Adrenal gland (tissue), 12 donors: Measurements from ENCODE around the gene BRD7. TPM values are rescaled to one million over a fixed set of nuclear protein-coding genes. Genes with fewer than 3 reads are reported as not detected.

Experiments used
- DNase-seq, 7 donors: peaks; one replicate each; pipeline ENCODE4 v3.0.0-alpha.2; 2019 to 2020
- H3K27ac ChIP-seq, 5 donors: fragments of 200-600 bp; sonication (generic) in 4 of 5; 1 replicate in 3 of 5; 2 replicates in 2 of 5; pipeline versions ENCODE4 v1.5.1 to v1.8.0; 2016 to 2020; ENCODE audit warnings: mild to moderate bottlenecking in 1 of 5
- H3K27me3 ChIP-seq: fragments of 200-600 bp; 2 replicates; pipeline ENCODE4 v1.8.0; 2021
- H3K36me3 ChIP-seq, 2 donors: fragments of 200-600 bp; replicated peaks in 1 of 2; 1 replicate in 1 of 2; 2 replicates in 1 of 2; pipeline versions ENCODE4 v1.5.1 to v1.8.0; 2018 to 2022
- H3K4me1 ChIP-seq, 2 donors: fragments of 200-600 bp; replicated peaks in 1 of 2; 1 replicate in 1 of 2; 2 replicates in 1 of 2; pipeline versions ENCODE4 v1.5.1 to v1.8.0; 2018 to 2021
- H3K4me3 ChIP-seq, 4 donors: fragments of 200-600 bp; sonication (generic) in 3 of 4; one replicate each; pipeline ENCODE4 v1.5.1; 2016 to 2018
- H3K9me3 ChIP-seq, 3 donors: fragments of 200-600 bp; sonication (generic) in 1 of 3; replicated peaks in 1 of 3; 1 replicate in 2 of 3; 2 replicates in 1 of 3; pipeline versions ENCODE4 v1.5.1 to v1.8.0; 2016 to 2021
- POLR2A ChIP-seq, 2 donors: fragments of 450-650 bp; IDR thresholded peaks; one replicate each; pipeline ENCODE4 v1.6.1; 2017; ENCODE audit warnings: antibody characterized with exemption in 2 of 2, mild to moderate bottlenecking in 2 of 2, moderate library complexity in 1 of 2
- WGBS, 4 donors: extraction: QIAGEN DNeasy Blood & Tissue Kit in 2 of 4; methylation state at CpG; one replicate each; pipeline versions ENCODE4 v1.1.5 to v1.1.7; 2013 to 2017; 5-methylcytosine and 5-hydroxymethylcytosine counted together
- intact Hi-C, 2 donors: fragments of 100-400 bp; cut with DNase I; formaldehyde crosslinking; loops; one replicate each; pipeline versions ENCODE4 v1.14.1 to v1.15.0; 2022 to 2023
- polyA plus RNA-seq, 3 donors: library from polyadenylated mRNA; stranded (reverse); fragments of 200-250 nt in 2 of 3; fragments of 350-450 nt in 1 of 3; fragmentation: Illumina TruSeq in 1 of 3; extraction: RNeasy Lipid Tissue Mini Kit (QIAGEN cat#74804) in 1 of 3; gene quantifications; one replicate each; pipeline ENCODE4 v1.2.3, GENCODE V29; 2013 to 2014
- total RNA-seq, 9 donors: library from RNA; depleted of rRNA in 4 of 9; stranded (reverse); fragments of >200 nt in 4 of 9; fragments of 120-200 nt in 1 of 9; fragmentation: NEBNext Ultra II Directional in 1 of 9; extraction: Animal tissue kit (Norgen Biotek cat#: 25700) in 1 of 9; gene quantifications; one replicate each; pipeline versions ENCODE4 v1.1.0 to v1.2.4, GENCODE V29; 2013 to 2023
- TF ChIP-seq, protein P1 (sequence below), 6 experiments: fragments of 450-650 bp in 4 of 6; fragments of 200-600 bp in 2 of 6; sonication (generic) in 1 of 6; IDR thresholded peaks; 1 replicate in 5 of 6; 2 replicates in 1 of 6; pipeline versions ENCODE4 v1.5.1 to v1.8.0; 2016 to 2021; ENCODE audit warnings: antibody characterized with exemption in 6 of 6, mild to moderate bottlenecking in 2 of 6, moderate library complexity in 1 of 6
- donor health status: healthy with polysubstance abuse.
- donor health status: Bipolar disorder and iron deficiency.
- donor health status: DM: yes; HTN: yes; CAD: no.
- donor health status: DM: no; HTN: no; CAD: no.
- donor health status: DM: no; HTN: no; CAD: no.
- donor health status: DM: yes; HTN: yes; CAD: no.

The BRD7 gene
- total and polyA plus RNA-seq, 12 donors = 37.2 to 117 (median 58.7) TPM

DNA sequence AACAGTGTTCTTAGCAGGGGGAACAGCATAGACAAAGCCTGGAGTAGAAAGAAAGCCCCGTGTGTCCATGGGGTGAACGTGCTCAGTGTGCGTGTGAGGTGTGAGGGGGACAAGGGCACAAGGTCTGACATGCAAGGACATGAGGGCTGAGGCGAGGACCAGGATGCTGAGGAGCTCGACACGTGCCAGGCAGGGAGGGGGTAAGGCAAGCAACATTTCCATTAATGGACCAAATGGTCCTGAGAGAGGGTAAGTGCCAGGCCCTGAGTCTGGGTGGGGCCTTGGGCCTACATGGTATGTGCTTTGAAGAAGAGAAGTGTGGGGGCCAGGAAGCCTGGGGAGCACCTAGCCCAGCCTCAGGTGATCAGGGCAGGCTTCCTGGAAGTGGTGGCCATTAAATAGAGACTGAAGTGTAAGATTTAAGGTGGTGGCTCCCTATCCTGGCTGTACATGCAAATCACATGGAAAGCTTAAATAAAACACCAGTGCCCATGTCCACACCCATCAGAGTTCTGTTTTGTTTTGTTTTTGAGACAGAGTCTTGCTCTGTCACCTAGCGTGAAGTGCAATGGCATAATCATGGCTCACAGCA is 73.2 kb downstream of the BRD7 start:
- no peak overlapping the region for H3K27ac ChIP-seq
- intact Hi-C loops = no loop called here
- 90 to 97% (median 95%) methylated on average over 7 of the region's 7 CpGs for WGBS, 4 donors
- no peaks in the 10 kb centered on the region for H3K36me3 ChIP-seq
- no peaks in the 10 kb centered on the region for H3K4me1 ChIP-seq
- no peak for DNase-seq
- no peaks in the 10 kb centered on the region for H3K9me3 ChIP-seq
- H3K27me3 ChIP-seq = no peaks in the 10 kb centered on the region
- no peak for TF ChIP-seq POLR2A (IDR thresholded peaks at IDR 0.05)
- TF ChIP-seq, protein P1, sequence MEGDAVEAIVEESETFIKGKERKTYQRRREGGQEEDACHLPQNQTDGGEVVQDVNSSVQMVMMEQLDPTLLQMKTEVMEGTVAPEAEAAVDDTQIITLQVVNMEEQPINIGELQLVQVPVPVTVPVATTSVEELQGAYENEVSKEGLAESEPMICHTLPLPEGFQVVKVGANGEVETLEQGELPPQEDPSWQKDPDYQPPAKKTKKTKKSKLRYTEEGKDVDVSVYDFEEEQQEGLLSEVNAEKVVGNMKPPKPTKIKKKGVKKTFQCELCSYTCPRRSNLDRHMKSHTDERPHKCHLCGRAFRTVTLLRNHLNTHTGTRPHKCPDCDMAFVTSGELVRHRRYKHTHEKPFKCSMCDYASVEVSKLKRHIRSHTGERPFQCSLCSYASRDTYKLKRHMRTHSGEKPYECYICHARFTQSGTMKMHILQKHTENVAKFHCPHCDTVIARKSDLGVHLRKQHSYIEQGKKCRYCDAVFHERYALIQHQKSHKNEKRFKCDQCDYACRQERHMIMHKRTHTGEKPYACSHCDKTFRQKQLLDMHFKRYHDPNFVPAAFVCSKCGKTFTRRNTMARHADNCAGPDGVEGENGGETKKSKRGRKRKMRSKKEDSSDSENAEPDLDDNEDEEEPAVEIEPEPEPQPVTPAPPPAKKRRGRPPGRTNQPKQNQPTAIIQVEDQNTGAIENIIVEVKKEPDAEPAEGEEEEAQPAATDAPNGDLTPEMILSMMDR (IDR thresholded peaks at IDR 0.05) = no peak
- no peak overlapping the region for H3K4me3 ChIP-seq

DNA sequence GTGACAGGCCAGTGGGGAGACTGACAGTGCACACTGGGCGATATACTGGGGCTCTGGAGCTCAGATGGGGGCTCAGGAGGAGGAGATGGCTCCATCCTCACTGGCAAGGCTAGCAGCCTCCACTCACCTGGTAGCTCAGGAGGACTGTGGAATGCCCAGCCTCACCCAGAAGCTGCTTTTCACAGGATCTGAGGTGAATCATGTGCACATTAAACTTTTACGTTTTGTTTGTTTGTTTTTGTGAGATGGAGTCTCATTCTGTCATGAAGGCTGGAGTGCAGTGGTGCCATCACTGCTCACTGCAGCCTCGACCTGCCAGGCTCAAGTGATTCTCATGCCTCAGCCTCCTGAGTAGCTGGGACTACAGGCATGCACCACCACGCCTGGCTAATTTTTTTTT is 73.8 kb downstream of the BRD7 start:
- no peaks in the 10 kb centered on the region for H3K4me1 ChIP-seq
- H3K4me3 ChIP-seq = no peak overlapping the region
- TF ChIP-seq POLR2A (IDR thresholded peaks at IDR 0.05) = no peak
- H3K9me3 ChIP-seq = no peaks in the 10 kb centered on the region
- 73 to 88% (median 79%) methylated on average over 3 to 4 of the region's 4 CpGs for WGBS, 4 donors
- intact Hi-C loops = no loop called here
- no peaks in the 10 kb centered on the region for H3K36me3 ChIP-seq
- no peak overlapping the region for H3K27ac ChIP-seq
- DNase-seq = no peak
- no peaks in the 10 kb centered on the region for H3K27me3 ChIP-seq

DNA sequence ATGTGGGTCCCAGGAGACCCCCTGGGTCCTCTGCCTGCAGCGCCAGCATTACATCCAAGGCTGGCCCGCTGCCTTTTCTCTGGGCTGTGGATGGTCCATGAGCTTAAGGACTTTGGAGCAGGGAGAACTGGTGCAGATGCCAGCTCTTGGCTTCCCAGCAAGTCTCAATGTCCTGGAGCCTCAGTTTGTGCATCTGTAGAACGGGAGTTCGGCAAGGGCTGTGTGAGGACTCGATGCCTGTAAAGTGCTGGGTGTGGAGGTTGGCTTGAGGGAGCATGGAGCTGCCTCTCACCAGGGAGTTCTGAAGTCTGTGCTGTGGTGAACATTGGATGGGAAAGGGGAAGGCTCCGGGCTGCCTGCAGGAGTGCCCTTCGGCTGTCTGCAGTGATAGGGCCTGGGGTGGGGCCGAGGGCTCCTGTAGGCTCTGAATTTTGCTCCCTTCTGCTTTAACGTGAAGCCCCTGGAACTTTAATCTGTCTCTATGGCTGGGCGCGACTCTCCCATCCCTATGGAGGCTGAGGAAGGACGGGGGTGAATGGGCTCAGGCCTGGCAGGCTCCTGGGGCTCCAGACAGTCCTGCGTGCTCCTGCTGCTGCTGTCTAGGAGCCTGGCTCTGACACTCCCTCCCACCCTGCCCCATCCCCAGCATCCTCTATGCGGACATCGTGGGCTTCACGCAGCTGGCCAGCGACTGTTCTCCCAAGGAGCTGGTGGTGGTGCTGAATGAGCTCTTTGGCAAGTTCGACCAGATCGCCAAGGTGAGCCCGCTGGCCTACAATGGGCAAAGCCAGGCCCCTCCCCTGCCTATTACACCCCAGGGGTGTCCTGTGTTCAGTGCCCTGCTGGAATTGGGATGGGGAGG is 74.6 kb downstream of the BRD7 start:
- no peak overlapping the region for H3K27ac ChIP-seq
- H3K4me3 ChIP-seq = no peak overlapping the region
- TF ChIP-seq, protein P1 (IDR thresholded peaks at IDR 0.05) = no peak
- no peak for TF ChIP-seq POLR2A (IDR thresholded peaks at IDR 0.05)
- 88 to 96% (median 92%) methylated on average over 4 to 20 of the region's 20 CpGs for WGBS, 4 donors
- no peaks in the 10 kb centered on the region for H3K9me3 ChIP-seq
- no peaks in the 10 kb centered on the region for H3K27me3 ChIP-seq
- intact Hi-C loops = no loop called here
- H3K4me1 ChIP-seq = no peaks in the 10 kb centered on the region
- no peak for DNase-seq
- no peaks in the 10 kb centered on the region for H3K36me3 ChIP-seq

DNA sequence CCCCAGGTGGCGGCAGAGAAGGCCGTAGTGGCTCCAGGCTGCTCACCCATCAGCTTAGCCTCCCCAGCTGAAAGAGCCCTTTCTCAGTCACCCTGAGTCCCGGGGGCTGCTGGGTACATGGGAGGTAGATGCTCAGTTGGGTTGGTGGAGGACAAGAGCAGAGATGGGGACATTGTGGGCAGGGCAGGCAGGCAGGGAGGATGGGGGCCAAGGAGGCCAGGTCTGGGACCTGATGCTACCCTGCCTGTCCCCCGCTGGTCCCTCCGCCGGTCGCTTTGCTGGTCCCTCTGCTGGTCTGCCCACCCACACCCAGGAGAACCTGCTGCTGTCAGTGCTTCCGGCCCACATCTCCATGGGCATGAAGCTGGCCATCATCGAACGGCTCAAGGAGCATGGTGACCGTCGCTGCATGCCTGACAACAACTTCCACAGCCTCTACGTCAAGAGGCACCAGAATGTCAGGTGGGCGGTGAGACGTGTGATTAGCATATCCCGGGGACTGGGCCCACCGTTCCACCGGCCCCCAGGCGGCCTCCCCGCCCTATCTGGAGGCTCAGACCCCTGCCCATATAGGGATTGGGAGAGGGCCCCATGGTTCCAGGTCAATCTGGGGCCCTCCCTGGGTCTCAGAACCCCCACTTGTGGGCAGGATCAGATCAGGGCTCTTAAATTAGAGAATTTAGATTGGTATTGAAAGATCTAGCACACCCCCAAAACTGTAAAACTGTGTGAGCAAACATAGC is 75.6 kb downstream of the BRD7 start:
- no peak for DNase-seq
- H3K27me3 ChIP-seq = no peaks in the 10 kb centered on the region
- no peaks in the 10 kb centered on the region for H3K9me3 ChIP-seq
- no peak overlapping the region for H3K27ac ChIP-seq
- WGBS, 4 donors = 91 to 100% (median 93%) methylated on average over 3 to 20 of the region's 20 CpGs
- intact Hi-C loops = no loop called here
- no peak overlapping the region for H3K4me3 ChIP-seq
- no peaks in the 10 kb centered on the region for H3K4me1 ChIP-seq
- TF ChIP-seq, protein P1 (IDR thresholded peaks at IDR 0.05) = no peak
- TF ChIP-seq POLR2A (IDR thresholded peaks at IDR 0.05) = no peak
- no peaks in the 10 kb centered on the region for H3K36me3 ChIP-seq
